Left ventricle myocardium inferior (tissue), 1 donor: ENCODE measurements around the gene SIN3A. TPM values are rescaled to one million over a fixed set of nuclear protein-coding genes. Genes with fewer than 3 reads are reported as not detected.

Source experiments
- DNase-seq: peaks from one replicate; pipeline ENCODE4 v3.0.0-alpha.2; 2020
- H3K27ac ChIP-seq: fragments of 200-600 bp; replicated peaks from 2 replicates; pipeline ENCODE4 v1.8.0; 2021
- H3K27me3 ChIP-seq: fragments of 200-600 bp; 2 replicates; pipeline ENCODE4 v1.8.0; 2021; ENCODE audit warnings: low read depth
- H3K36me3 ChIP-seq: fragments of 200-600 bp; 2 replicates; pipeline ENCODE4 v1.8.0; 2021
- H3K4me1 ChIP-seq: fragments of 200-600 bp; 2 replicates; pipeline ENCODE4 v1.8.0; 2021
- H3K4me3 ChIP-seq: fragments of 200-600 bp; 2 replicates; pipeline ENCODE4 v1.8.0; 2021; ENCODE audit warnings: mild to moderate bottlenecking, moderate library complexity
- H3K9me3 ChIP-seq: fragments of 200-600 bp; replicated peaks from 2 replicates; pipeline ENCODE4 v1.8.0; 2021
- CTCF ChIP-seq: fragments of 200-600 bp; IDR thresholded peaks from 2 replicates; pipeline ENCODE4 v1.8.0; 2021; ENCODE audit warnings: antibody characterized with exemption, mild to moderate bottlenecking, borderline replicate concordance
- intact Hi-C: fragments of 100-400 bp; cut with micrococcal nuclease; formaldehyde crosslinking; loops from one replicate; pipeline ENCODE4 v1.11.0; 2022
- total RNA-seq: library from RNA; stranded (reverse); fragmentation: NEBNext Ultra II Directional; extraction: Animal tissue kit (Norgen Biotek cat#: 25700); gene quantifications from one replicate; pipeline ENCODE4 v1.2.1, GENCODE V29; 2021
- donor health status: DM: no; HTN: yes; CAD: no; lungs with severe emphysema.

Gene SIN3A
- total RNA-seq, 1 donor from 2014 or later, result 28.0 TPM

- intact Hi-C loops, result no loop called here
- peaks cover 93% of the 10 kb centered on the region for H3K36me3 ChIP-seq
- no peaks in the 10 kb centered on the region for H3K9me3 ChIP-seq
- no peak overlapping the region for H3K4me3 ChIP-seq
- no peak for TF ChIP-seq CTCF
- DNase-seq, result no peak
- no peaks in the 10 kb centered on the region for H3K27me3 ChIP-seq
- no peaks in the 10 kb centered on the region for H3K4me1 ChIP-seq
- H3K27ac ChIP-seq, result no peak overlapping the region
Observed at GRCh38 chr15:75361361-75361988, 90.0 kb downstream of the SIN3A start.

- H3K4me1 ChIP-seq, result no peaks in the 10 kb centered on the region
- H3K27ac ChIP-seq, result no peak overlapping the region
- no peak for DNase-seq
- no peaks in the 10 kb centered on the region for H3K27me3 ChIP-seq
- H3K36me3 ChIP-seq, result peaks cover 93% of the 10 kb centered on the region
- no peaks in the 10 kb centered on the region for H3K9me3 ChIP-seq
- TF ChIP-seq CTCF, result no peak
- intact Hi-C loops, result no loop called here
- no peak overlapping the region for H3K4me3 ChIP-seq
Observed at GRCh38 chr15:75360856-75361255, 90.6 kb downstream of the SIN3A start.

GRCh38 chr15:75360391-75360790 is 91.1 kb downstream of the SIN3A start:
- TF ChIP-seq CTCF, result no peak
- no peaks in the 10 kb centered on the region for H3K9me3 ChIP-seq
- intact Hi-C loops, result no loop called here
- DNase-seq, result no peak
- peaks cover 93% of the 10 kb centered on the region for H3K36me3 ChIP-seq
- H3K27ac ChIP-seq, result no peak overlapping the region
- H3K27me3 ChIP-seq, result no peaks in the 10 kb centered on the region
- no peak overlapping the region for H3K4me3 ChIP-seq
- H3K4me1 ChIP-seq, result no peaks in the 10 kb centered on the region

- Histone ChIP-seq H3K27ac (no peak overlapping the region), H3K4me1 (no peaks in the 10 kb centered on the region), H3K27me3 (no peaks in the 10 kb centered on the region), H3K36me3 (peaks cover 96% of the 10 kb centered on the region), H3K9me3 (no peaks in the 10 kb centered on the region), H3K4me3 (no peak overlapping the region)
- DNase-seq, result no peak
- no peak for TF ChIP-seq CTCF
- intact Hi-C loops, result no loop called here
Observed at GRCh38 chr15:75359537-75360250, 91.8 kb downstream of the SIN3A start.

DNA sequence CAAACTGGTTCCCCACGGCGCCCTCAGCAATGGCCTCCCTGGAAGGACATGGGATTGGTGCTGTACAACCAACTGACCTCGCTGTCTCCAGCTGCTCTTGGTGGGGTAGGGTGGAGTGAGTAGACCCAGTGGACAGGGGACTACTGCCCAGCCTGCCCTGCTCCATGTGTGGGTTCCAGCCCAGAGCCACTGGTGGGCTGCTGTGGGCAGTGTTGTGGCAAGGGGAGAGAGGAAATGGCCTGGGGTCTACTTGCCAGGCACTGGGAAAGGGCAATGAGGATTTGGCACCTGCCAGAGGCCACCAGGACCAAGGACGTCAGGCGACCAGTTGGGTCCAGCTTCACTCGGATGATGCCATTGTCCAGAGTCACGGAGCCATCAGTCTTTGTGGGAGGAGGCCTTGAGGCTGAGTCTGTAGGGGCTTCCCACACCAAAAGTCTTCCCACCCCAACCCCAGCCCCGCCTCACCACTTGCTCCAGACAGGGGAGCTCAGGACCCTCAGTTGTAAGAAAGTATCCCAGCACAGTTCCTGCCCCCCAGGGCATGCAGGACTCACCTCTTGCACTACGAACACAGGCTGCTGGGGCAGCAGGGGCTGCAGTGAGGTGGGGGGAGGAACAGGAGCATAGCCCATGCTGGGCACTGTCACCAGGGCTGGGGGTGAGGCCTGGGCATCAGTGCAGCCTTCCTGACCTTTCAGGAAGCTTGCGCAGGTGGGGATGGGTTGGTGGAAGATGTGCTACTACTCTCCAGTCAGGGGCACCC is 92.5 kb downstream of the SIN3A start:
- H3K27ac ChIP-seq, result no peak overlapping the region
- H3K27me3 ChIP-seq, result no peaks in the 10 kb centered on the region
- no peak for TF ChIP-seq CTCF
- H3K36me3 ChIP-seq, result peaks cover 88% of the 10 kb centered on the region
- intact Hi-C loops, result no loop called here
- no peaks in the 10 kb centered on the region for H3K4me1 ChIP-seq
- no peaks in the 10 kb centered on the region for H3K9me3 ChIP-seq
- no peak for DNase-seq
- no peak overlapping the region for H3K4me3 ChIP-seq
